GM18498 (cell line): ENCODE data around the gene INTS15.
"Not testable (repeated sequence)": the region's sequence is repeated elsewhere in the genome, so short reads cannot be mapped to it uniquely, and the experiment has no call there.

Source experiments
- ATAC-seq: cut with Tn5 transposase; IDR thresholded peaks from one replicate; pipeline ENCODE4 v1.9.1; 2021; ENCODE audit warnings: mild to moderate bottlenecking, moderate library complexity; ENCODE audit not compliant: unreplicated experiment

INTS15 gene

GRCh38 chr7:6616854-6617643 lies 27.2 kb downstream of the INTS15 start:
- no peak for ATAC-seq

- ATAC-seq = no peak
These were observed 28.8 kb downstream of the INTS15 start for GRCh38 chr7:6618621-6619020.

GRCh38 chr7:6619961-6620360 lies 30.1 kb downstream of the INTS15 start:
- ATAC-seq = no peak

- ATAC-seq = no peak
These were observed 31.6 kb downstream of the INTS15 start for GRCh38 chr7:6621195-6622133.

- ATAC-seq = no peak
These were observed 32.4 kb downstream of the INTS15 start for GRCh38 chr7:6622134-6622710.

DNA sequence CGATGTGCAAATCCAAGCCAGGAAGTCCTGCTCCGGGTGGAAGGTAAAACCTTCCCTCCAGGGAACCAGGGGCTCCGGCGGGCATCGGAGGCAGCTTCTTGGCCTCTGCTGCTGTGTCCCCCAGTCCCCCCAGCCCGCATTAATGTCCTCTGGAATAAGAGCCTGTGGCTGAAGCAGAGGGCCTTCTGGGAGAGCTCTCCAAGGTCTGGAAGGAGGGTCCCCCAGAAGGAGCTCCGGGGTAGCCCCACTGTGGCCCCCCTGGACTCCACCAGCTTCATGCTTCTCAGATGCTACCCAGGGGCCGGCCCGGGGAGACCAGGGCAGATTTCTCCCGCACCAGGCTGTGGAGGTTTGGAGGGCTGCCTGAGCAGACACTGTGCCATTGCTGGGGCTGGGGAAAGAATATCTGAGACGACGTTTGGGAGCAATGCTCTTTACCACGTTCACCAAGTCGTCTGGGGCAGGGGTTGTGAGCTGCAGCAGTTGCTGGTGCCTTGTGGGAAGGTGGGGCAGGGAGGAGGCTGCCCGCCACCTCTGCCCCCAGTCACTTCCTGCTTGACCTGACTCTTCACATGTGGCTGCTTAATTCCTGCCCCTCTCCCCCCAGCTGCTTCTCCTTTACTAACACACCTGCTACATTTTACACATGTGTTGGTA lies 33.9 kb downstream of the INTS15 start:
- ATAC-seq = peak; percentile 53

DNA sequence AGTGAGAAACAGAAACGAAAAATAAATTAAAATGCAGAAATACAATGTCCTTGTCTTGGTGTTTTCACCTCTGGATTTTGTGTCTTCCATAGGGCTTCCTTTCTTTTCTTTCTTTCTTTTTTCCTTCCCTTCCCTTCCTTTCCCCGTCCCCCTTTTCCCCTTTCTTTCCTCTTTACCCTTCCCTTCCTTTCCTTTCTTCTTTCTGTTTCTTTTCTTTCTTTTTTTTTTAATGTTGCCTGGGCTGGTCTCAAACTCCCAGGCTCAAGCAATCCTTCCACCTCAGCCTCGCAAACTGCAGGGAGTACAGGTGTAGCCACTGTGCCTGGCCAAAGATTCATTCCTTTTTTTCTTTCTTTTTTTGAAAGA lies 34.4 kb downstream of the INTS15 start:
- no peak for ATAC-seq

GRCh38 chr7:6628045-6628444 lies 38.2 kb downstream of the INTS15 start:
- ATAC-seq = no peak

GRCh38 chr7:6630007-6630849 lies 40.4 kb downstream of the INTS15 start:
- ATAC-seq = no peak

DNA sequence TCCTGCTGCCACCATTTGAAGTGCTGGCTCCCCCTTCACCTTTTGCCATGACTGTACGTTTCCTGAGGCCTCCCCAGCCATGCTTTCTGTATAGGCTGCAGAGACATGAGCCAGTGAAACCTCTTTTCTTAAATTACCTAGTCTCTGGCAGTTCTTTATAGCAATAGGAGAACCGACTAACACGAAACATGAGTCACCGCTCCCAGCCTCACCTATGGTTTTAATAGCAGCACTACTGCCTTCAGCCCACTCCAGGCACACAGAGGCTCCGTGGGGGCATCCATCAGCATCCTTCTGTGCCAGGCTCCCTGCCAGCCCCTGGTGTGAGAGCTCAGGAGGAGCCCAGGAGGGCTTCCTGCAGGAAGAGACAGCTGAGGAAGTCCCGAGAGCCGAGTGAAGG lies 41.8 kb downstream of the INTS15 start:
- no peak for ATAC-seq

- no peak for ATAC-seq
These were observed 44.2 kb downstream of the INTS15 start for GRCh38 chr7:6634021-6634420.

DNA sequence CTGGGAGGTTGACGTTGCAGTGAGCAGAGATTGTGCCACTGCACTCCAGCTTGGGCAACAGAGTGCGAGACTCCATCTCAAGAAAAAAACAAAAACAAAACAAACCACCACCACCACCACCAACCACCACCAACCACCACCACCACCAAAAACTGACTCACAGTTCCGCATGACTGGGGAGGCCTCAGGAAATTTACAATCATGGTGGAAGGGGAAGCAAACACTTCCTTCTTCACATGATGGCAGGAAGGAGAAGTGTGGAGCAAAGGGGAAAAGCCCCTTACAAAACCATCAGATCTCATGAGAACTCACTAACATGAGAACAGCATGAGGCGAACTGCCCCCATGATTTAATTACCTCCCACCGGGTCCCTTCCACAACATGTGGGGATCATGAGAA lies 45.1 kb downstream of the INTS15 start:
- ATAC-seq = not testable (repeated sequence)

DNA sequence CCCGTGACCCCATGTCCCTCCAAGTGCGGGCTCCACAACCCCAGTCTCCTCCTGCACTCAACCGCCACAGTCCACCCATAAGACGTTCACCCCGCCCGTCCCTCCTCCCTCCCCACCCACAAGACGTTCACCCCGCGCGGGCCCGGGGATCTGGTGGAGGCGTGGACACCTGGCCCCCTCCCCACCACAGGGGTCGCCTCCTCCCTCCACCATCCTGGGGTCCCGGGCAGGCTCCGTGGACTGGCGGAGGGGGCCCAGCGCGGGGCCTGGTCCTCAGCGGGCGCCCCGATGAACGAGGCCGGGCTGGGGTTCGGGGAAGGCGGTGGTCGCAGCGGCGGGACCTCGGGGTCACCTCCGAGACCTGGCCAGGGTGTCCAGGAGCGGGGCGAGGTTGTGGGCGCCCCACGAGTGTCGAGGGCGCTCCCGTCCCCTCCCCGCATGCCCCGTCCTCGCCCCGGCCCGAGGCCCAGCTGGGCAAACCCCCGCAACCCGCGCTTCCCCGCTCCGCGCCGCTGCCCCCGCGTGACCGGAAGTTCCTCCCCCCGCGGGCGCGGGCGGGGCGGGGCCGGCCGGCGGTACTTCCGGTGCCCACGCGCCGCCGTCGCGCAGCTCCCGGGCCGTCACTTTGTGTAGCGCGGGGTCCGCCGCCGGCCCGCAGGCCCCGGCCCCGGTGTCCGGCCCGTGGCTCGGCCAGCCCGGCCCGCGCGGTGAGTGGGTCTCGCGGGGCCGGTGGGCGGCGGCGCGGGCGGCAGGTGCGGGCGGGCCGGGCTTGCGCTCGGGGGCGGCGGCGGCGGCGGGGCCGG lies 47.1 kb downstream of the INTS15 start, which contains the start of gene ZNF316:
Gene ZNF316 (plus strand): TSS at position 578 of the 803 bp plus-strand sequence. CDS start 5,092 bp downstream, outside the sequence.
- peak; percentile 81 for ATAC-seq

GRCh38 chr7:6637544-6638229 lies 47.9 kb downstream of the INTS15 start:
- peak; percentile 83 for ATAC-seq

- ATAC-seq = no peak
These were observed 49.2 kb downstream of the INTS15 start for GRCh38 chr7:6639032-6639431.

DNA sequence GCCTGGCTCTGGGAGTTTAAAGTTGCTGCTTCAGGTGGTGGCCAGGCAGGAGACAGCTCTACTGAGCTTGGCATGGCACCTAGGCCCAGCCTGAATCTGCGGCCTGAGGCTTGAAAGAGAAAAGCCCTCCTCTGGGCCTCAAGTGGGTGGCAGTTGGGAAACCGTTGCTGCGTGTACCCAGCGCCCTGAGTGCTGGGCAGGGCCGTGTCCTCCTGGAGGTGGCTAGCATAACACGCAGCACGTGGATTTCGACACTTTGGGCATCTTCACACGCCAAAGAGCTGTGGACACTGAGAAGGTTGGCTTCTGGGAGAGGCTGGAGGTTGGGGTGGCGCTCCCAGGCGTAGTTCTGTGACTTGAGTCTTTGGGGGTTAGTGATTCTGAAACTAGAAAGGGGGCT lies 49.8 kb downstream of the INTS15 start:
- no peak for ATAC-seq

GRCh38 chr7:6640246-6640721 lies 50.5 kb downstream of the INTS15 start:
- ATAC-seq = no peak

- no peak for ATAC-seq
These were observed 51.6 kb downstream of the INTS15 start for GRCh38 chr7:6641305-6642035.
